GM15510 (cell line): ENCODE measurements around the gene CD40.

Experiments
- POLR2A ChIP-seq: IDR thresholded peaks from 3 replicates; pipeline ENCODE4 v1.6.1; 2011; ENCODE audit warnings: borderline replicate concordance; ENCODE audit not compliant: insufficient read length; ENCODE audit errors: extremely low read depth

Gene CD40

GRCh38 chr20:46089167-46089416 lies 29.0 kb upstream of the CD40 start:
- no peak for TF ChIP-seq POLR2A

- peak; percentile 97 for TF ChIP-seq POLR2A
Measured at GRCh38 chr20:46089417-46090388, 28.4 kb upstream of the CD40 start, which contains the start of gene NCOA5. TSS of gene NCOA5 (minus strand) at chr20:46089962. CDS start at chr20:46079424, 10,538 bp downstream.

- TF ChIP-seq POLR2A, result no peak
Measured at GRCh38 chr20:46093531-46093930, 24.6 kb upstream of the CD40 start.

GRCh38 chr20:46099491-46100287 lies 18.4 kb upstream of the CD40 start:
- TF ChIP-seq POLR2A, result no peak

- no peak for TF ChIP-seq POLR2A
Measured at GRCh38 chr20:46100988-46101387, 17.1 kb upstream of the CD40 start.

GRCh38 chr20:46101957-46102356 lies 16.2 kb upstream of the CD40 start:
- no peak for TF ChIP-seq POLR2A

GRCh38 chr20:46102940-46103339 lies 15.2 kb upstream of the CD40 start:
- no peak for TF ChIP-seq POLR2A

- TF ChIP-seq POLR2A, result no peak
Measured at GRCh38 chr20:46104262-46104661, 13.9 kb upstream of the CD40 start.

GRCh38 chr20:46107061-46107460 lies 11.1 kb upstream of the CD40 start:
- TF ChIP-seq POLR2A, result no peak

GRCh38 chr20:46108435-46108841 lies 9.7 kb upstream of the CD40 start:
- no peak for TF ChIP-seq POLR2A

GRCh38 chr20:46108976-46109375 lies 9.1 kb upstream of the CD40 start:
- TF ChIP-seq POLR2A, result no peak

GRCh38 chr20:46111028-46111835 lies 6.9 kb upstream of the CD40 start:
- TF ChIP-seq POLR2A, result no peak

GRCh38 chr20:46111836-46112212 lies 6.3 kb upstream of the CD40 start:
- no peak for TF ChIP-seq POLR2A

GRCh38 chr20:46112430-46113112 lies 5.5 kb upstream of the CD40 start:
- no peak for TF ChIP-seq POLR2A
